ENCODE results near the gene UGT1A1.
"Not testable (repeated sequence)": the region's sequence is repeated elsewhere in the genome, so short reads cannot be mapped to it uniquely, and the experiment has no call there.

Gene UGT1A1

GRCh38 chr2:233760043-233760442 is at the start of gene UGT1A1:
Gene UGT1A1, plus strand, starts transcription at chr2:233760270. Its CDS starts 18 bp downstream, at chr2:233760288.
- DNase-seq = no peak

GRCh38 chr2:233711312-233712008 is 48.6 kb upstream of the UGT1A1 start:
- peak; percentile 70 to 72 for DNase-seq

GRCh38 chr2:233712611-233713261 is 47.3 kb upstream of the UGT1A1 start, which contains the start of gene UGT1A5:
Gene UGT1A5, plus strand, starts transcription at chr2:233712907. Its CDS starts 85 bp downstream, at chr2:233712992.
- DNase-seq = no peak

- DNase-seq = no peak
These were observed 46.8 kb upstream of the UGT1A1 start for GRCh38 chr2:233713262-233713615.

GRCh38 chr2:233714121-233714520 is 45.9 kb upstream of the UGT1A1 start:
- DNase-seq = no peak

GRCh38 chr2:233718552-233718951 is 41.5 kb upstream of the UGT1A1 start, which contains the start of gene UGT1A4:
Gene UGT1A4, plus strand, starts transcription at chr2:233718736. Its CDS starts 85 bp downstream, at chr2:233718821.
- DNase-seq = no peak

- DNase-seq = no peak
These were observed 31.3 kb upstream of the UGT1A1 start, which contains the start of gene UGT1A3 for GRCh38 chr2:233728723-233729301. Gene UGT1A3, plus strand, starts transcription at chr2:233729042. Its CDS starts 85 bp downstream, at chr2:233729127.

GRCh38 chr2:233736868-233737653 is 23.0 kb upstream of the UGT1A1 start:
- not testable (repeated sequence) for DNase-seq

- no peak for DNase-seq
These were observed 19.2 kb upstream of the UGT1A1 start for GRCh38 chr2:233740870-233741269.

- no peak for DNase-seq
These were observed 16.4 kb upstream of the UGT1A1 start for GRCh38 chr2:233743464-233744259.

- DNase-seq = no peak
These were observed 14.9 kb upstream of the UGT1A1 start for GRCh38 chr2:233745073-233745755.

- DNase-seq = not testable (repeated sequence)
These were observed 14.2 kb upstream of the UGT1A1 start for GRCh38 chr2:233745838-233746237.

GRCh38 chr2:233746475-233747282 is 13.4 kb upstream of the UGT1A1 start:
- DNase-seq = no peak

GRCh38 chr2:233747283-233747544 is 12.9 kb upstream of the UGT1A1 start:
- DNase-seq = no peak

GRCh38 chr2:233750689-233751088 is 9.4 kb upstream of the UGT1A1 start:
- DNase-seq = not testable (repeated sequence)

GRCh38 chr2:233751212-233752009 is 8.7 kb upstream of the UGT1A1 start:
- DNase-seq = not testable (repeated sequence)

- no peak for DNase-seq
These were observed 5.0 kb upstream of the UGT1A1 start for GRCh38 chr2:233754872-233755611.

GRCh38 chr2:233756429-233757081 is 3.5 kb upstream of the UGT1A1 start:
- no peak for DNase-seq

GRCh38 chr2:233758141-233758540 is 1.9 kb upstream of the UGT1A1 start:
- DNase-seq = no peak

Data from stimulated activated CD4-positive, alpha-beta T cell treated with anti-CD3 and anti-CD28 coated beads, Interleukin-2, amount 100 ng/mL, for 48 hours (primary cell).